Measurements from ENCODE around the gene KCNA1.
"Not testable (repeated sequence)": the region's sequence is repeated elsewhere in the genome, so short reads cannot be mapped to it uniquely, and the experiment has no call there.

The KCNA1 gene

GRCh38 chr12:4909734-4910501, at the start of gene KCNA1:
Gene KCNA1 (plus strand): TSS chr12:4909905. CDS start chr12:4911379, 1,474 bp downstream.
- H3K4me3 ChIP-seq (ENCODE audit: low read length), result peak within 1 kb of the TSS; percentile 61
- no peak for TF ChIP-seq ZNF274 (IDR thresholded peaks at IDR 0.05; ENCODE audit: low read depth, low read length)

GRCh38 chr12:4860741-4861140, 49.0 kb upstream of the KCNA1 start:
- no peak for TF ChIP-seq ZNF274 (IDR thresholded peaks at IDR 0.05; ENCODE audit: low read depth, low read length)
- no peak overlapping the region for H3K4me3 ChIP-seq (ENCODE audit: low read length)

DNA sequence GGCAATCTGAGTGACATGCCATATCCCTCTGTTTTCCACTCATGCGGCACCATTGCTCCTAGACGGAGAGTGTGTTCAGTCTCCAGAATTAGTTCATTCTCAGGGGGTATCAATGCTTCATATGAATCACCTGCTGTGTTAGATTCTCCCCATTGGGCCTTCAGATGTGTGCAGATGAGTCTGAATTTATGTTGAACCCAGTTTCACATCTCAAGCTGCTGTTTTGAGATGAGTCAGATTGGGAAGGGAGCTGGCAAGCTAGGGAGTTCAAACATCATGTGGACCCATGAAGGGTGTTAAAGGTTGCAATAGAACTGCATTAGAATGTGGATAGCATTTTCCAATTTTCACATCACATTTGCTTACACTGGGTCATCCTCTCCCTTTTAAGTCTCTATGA, 46.9 kb upstream of the KCNA1 start:
- TF ChIP-seq ZNF274 (IDR thresholded peaks at IDR 0.05; ENCODE audit: low read depth, low read length), result no peak
- no peak overlapping the region for H3K4me3 ChIP-seq (ENCODE audit: low read length)

DNA sequence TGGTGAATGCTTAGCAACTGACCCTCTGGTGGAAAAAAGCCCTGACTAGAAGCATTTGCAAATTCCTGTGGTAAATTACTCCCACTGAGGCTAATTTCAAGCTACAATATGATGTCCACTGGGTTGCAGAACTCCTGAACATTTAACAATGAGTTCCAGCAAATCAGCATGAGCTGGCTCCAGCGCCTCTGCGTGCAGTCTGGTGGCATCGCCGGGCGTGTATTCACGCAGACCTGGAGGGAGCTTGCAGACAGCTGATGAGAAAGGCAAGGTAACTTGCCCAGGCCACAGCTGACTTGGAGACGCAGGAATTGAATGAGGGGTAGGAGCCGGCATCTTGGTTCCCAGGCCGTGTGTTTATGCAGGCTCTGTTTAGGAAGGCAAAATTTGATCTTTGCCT, 45.1 kb upstream of the KCNA1 start:
- H3K4me3 ChIP-seq (ENCODE audit: low read length), result no peak overlapping the region
- no peak for TF ChIP-seq ZNF274 (IDR thresholded peaks at IDR 0.05; ENCODE audit: low read depth, low read length)

- no peak for TF ChIP-seq ZNF274 (IDR thresholded peaks at IDR 0.05; ENCODE audit: low read depth, low read length)
- no peak overlapping the region for H3K4me3 ChIP-seq (ENCODE audit: low read length)
These were observed 44.5 kb upstream of the KCNA1 start for GRCh38 chr12:4865246-4865645.

DNA sequence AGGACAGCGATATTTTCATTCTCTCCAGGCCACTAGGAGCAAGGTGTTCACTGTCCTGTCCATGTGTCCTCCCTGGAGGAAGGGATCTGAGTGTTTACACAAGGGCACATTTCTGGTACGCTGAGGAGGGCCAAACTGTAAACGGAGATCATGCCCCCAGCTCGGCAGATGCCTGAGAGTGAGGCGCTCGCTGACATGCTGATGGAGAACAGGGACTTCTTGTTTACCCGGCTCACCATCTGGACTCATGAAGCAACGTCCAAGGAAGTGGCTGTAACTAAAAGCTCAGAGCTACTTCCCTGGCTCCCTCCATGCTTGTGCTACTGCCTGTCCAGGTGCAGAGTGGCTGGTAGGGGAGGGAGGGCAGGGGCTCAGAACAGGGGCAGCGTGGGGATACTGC, 43.4 kb upstream of the KCNA1 start:
- H3K4me3 ChIP-seq (ENCODE audit: low read length), result no peak overlapping the region

GRCh38 chr12:4867384-4867783, 42.3 kb upstream of the KCNA1 start:
- no peak for TF ChIP-seq ZNF274 (IDR thresholded peaks at IDR 0.05; ENCODE audit: low read depth, low read length)
- H3K4me3 ChIP-seq (ENCODE audit: low read length), result no peak overlapping the region

More for the DNA sequence above, 43.4 kb upstream of the KCNA1 start:
- no peak for TF ChIP-seq ZNF274 (IDR thresholded peaks at IDR 0.05; ENCODE audit: low read depth, low read length)

DNA sequence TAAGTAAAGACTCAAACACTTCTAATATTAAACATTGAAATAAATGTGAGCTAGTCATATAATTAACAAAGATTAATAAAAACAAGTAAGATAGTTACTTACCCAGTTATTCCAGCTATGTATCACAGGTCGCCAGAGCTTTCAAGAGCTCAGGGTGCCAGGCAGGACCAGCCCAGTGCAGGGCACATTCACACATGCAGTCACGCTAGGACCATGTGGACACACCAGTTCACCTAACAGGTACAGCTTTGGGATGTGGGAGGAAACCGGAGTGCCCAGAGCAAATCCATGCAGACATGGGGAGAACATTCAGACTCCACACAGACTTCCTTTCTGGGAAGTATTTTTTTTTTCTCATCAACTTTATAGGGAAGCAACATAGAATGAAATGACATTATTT, 39.3 kb upstream of the KCNA1 start:
- TF ChIP-seq ZNF274 (IDR thresholded peaks at IDR 0.05; ENCODE audit: low read depth, low read length), result no peak
- H3K4me3 ChIP-seq (ENCODE audit: low read length), result no peak overlapping the region

- TF ChIP-seq ZNF274 (IDR thresholded peaks at IDR 0.05; ENCODE audit: low read depth, low read length), result no peak
- no peak overlapping the region for H3K4me3 ChIP-seq (ENCODE audit: low read length)
These were observed 38.2 kb upstream of the KCNA1 start for GRCh38 chr12:4871514-4871913.

DNA sequence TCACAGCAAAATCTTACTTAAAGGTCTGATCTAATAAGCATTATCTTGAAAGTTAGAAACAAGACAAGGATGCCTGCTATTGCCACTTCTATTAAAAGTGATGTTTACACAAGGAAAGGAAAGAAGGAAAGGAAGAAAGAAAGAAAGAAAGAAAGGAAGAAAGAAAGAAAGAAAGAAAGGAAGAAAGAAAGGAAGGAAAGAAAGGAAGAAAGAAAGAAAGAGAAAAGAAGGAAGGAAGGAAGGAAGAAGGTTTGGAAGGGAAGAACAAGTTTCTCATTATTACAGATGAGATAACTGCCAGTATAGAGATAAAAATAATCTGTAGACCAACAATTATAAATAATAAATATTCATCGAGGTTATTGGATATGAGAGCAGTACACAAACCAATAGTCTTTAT, 35.8 kb upstream of the KCNA1 start:
- TF ChIP-seq ZNF274 (IDR thresholded peaks at IDR 0.05; ENCODE audit: low read depth, low read length), result no peak
- no peak overlapping the region for H3K4me3 ChIP-seq (ENCODE audit: low read length)

GRCh38 chr12:4874671-4875070, 35.0 kb upstream of the KCNA1 start:
- H3K4me3 ChIP-seq (ENCODE audit: low read length), result no peak overlapping the region
- TF ChIP-seq ZNF274 (IDR thresholded peaks at IDR 0.05; ENCODE audit: low read depth, low read length), result no peak

GRCh38 chr12:4879481-4879880, 30.2 kb upstream of the KCNA1 start:
- H3K4me3 ChIP-seq (ENCODE audit: low read length), result not testable (repeated sequence)

DNA sequence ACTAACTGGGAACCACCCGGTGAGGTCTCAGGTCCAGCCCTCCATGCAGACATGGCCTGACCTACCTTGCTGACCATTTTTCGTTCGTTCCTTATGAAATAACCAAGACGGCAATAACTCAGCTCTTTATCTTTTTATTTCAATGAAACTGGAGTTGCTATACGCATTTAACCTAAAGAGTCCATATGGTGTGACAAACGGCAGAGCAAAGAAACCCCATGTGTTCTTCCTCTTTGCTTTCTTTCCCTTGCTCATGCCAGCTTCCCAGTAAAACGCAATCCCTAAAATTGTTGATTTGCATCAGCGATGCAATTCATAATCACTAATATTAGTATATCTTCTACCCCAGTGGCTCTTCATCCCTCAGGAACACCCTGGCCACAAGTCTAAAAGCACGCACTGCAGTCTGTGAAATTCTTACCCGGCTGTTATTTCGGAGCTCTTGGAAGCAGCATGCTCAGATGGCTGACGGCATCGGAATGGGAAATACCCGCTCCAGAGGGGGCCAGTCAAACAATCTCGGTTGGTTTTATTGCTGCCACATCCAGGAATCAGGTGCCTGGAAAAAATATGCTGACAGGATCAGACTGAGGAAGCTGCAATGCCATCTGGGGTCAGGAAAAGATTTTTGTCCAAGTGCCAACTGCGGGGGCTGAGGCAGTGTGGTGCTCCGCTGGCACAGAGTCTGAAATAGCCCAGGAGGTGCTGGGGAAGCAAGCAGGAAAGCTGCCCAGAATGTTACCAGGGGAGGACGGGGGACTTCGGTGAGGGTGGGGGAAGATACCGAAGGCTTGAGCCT, 28.2 kb upstream of the KCNA1 start:
- no peak for TF ChIP-seq ZNF274 (IDR thresholded peaks at IDR 0.05; ENCODE audit: low read depth, low read length)

DNA sequence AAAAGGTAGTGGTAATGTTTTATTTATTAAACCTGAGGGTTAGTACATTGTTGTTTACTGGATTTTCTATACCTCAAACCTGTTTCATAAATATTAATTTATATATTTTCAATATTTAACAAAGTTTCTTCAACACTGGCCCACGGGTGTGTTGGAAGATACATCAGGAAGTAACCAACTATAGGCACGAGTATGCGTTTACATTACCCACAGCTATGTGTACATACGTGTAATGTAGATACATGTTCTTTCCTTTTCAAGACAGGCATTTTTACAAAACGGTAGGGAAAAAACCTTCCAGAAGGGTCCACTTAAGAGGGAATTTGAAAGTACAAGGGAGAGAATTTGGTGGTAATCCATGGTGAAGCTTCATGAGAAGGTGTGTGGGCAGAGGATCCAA, 17.8 kb upstream of the KCNA1 start:
- TF ChIP-seq ZNF274 (IDR thresholded peaks at IDR 0.05; ENCODE audit: low read depth, low read length), result no peak
- no peak overlapping the region for H3K4me3 ChIP-seq (ENCODE audit: low read length)

More for the DNA sequence above, 28.2 kb upstream of the KCNA1 start:
- no peak overlapping the region for H3K4me3 ChIP-seq (ENCODE audit: low read length)

GRCh38 chr12:4892418-4892817, 17.3 kb upstream of the KCNA1 start:
- no peak for TF ChIP-seq ZNF274 (IDR thresholded peaks at IDR 0.05; ENCODE audit: low read depth, low read length)
- no peak overlapping the region for H3K4me3 ChIP-seq (ENCODE audit: low read length)
